ENCODE results near the gene VAV2. TPM values are rescaled to one million over a fixed set of nuclear protein-coding genes. Genes with fewer than 3 reads are reported as not detected.

Gene VAV2
- total RNA-seq, 3 donors from 2014 or later, result 29.4 to 34.8 (median 34.5) TPM

DNA sequence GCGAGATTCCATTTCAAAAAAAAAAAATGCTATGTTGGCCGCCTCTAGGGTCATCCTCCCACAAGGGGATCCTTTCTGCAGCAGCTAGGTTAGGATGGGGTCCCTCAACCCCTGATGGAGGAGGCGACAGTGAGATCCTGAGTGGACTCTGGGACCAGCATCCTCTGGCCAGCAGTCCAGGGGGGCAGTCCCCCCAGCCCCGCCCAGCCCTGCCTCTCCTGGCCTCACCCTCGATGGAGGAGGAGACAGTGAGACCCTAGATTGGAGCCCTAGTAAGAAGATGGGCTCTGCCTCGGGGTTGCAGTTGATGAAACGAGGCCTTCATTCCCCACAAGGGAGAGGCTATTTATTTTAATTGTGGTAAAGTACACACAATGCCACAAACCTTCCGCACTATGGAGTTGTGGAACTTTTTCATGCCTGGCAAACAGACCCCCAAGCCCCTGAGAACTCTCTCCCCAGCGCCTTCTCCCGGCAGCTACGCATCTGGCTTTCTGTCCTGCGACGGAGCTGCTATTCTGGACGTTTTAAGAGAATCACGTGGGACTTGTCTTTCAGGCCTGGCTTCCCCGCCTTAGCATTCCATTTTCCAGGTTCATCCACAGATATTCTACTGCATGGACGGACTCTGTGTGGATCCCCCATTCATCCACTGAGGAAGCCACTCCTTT, 15.8 kb downstream of the VAV2 start:
- ATAC-seq, result no peak
- peak in 1 of 3 donors; percentile 34 for DNase-seq
- intact Hi-C loops (cut with DNase I, micrococcal nuclease), result no loop called here
- TF ChIP-seq CTCF (IDR thresholded peaks at IDR 0.05), result no peak
- H3K36me3 ChIP-seq (ENCODE audit: low read depth), result no peaks in the 10 kb centered on the region
- H3K4me1 ChIP-seq (ENCODE audit: low read depth), result peaks cover 27% of the 10 kb centered on the region
- no peaks in the 10 kb centered on the region for H3K9me3 ChIP-seq
- H3K4me3 ChIP-seq, result no peak overlapping the region

- Histone ChIP-seq H3K36me3 (ENCODE audit: low read depth) (no peaks in the 10 kb centered on the region), H3K4me1 (ENCODE audit: low read depth) (peaks cover 32% of the 10 kb centered on the region), H3K4me3 (no peak overlapping the region), H3K9me3 (no peaks in the 10 kb centered on the region)
- DNase-seq, result no peak
- no peak for ATAC-seq
- no peak for TF ChIP-seq CTCF (IDR thresholded peaks at IDR 0.05)
- intact Hi-C loops (cut with DNase I, micrococcal nuclease), result no loop called here
Measured at GRCh38 chr9:133975511-133975910, 16.6 kb downstream of the VAV2 start.

DNA sequence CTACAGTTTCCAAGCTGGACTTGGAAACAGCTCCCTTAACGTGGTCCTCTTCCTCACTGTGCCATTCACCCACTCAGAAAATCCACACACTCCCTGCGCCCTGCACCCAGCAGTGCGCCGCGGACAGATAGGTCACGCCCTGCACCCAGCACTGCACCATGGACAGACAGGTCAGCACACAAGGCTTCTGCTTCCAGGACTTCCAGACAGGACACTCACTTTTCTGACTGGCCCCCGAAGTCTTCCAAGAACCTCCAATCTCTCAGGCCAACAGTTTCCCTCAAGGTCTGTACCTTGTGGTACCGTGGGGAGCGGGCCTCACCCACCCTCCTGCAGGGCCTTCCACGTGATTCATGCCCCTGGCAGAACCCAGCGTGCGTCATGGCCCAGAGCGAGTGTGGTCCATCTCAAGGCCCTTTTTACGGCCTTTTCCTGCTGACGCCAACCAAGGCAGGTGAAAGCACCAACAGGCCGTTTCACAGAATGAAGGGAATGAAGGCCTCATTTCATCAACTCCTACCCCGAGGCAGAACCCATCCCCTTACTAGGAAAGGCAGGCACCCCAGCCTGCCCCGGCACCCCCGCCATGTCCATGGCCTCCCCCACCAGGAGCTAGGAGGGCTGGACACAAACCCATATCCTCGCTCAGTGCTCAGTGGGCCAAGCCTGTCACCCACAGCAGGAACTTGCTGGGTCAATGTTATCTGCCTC, 17.3 kb downstream of the VAV2 start:
- Histone ChIP-seq H3K4me1 (ENCODE audit: low read depth) (peaks cover 32% of the 10 kb centered on the region), H3K9me3 (no peaks in the 10 kb centered on the region), H3K36me3 (ENCODE audit: low read depth) (no peaks in the 10 kb centered on the region), H3K4me3 (no peak overlapping the region)
- TF ChIP-seq CTCF (IDR thresholded peaks at IDR 0.05), result no peak
- DNase-seq (peak in 2 of 3 donors; percentile 23 to 32), ATAC-seq (no peak)
- intact Hi-C loops (cut with DNase I, micrococcal nuclease), result no loop called here

DNA sequence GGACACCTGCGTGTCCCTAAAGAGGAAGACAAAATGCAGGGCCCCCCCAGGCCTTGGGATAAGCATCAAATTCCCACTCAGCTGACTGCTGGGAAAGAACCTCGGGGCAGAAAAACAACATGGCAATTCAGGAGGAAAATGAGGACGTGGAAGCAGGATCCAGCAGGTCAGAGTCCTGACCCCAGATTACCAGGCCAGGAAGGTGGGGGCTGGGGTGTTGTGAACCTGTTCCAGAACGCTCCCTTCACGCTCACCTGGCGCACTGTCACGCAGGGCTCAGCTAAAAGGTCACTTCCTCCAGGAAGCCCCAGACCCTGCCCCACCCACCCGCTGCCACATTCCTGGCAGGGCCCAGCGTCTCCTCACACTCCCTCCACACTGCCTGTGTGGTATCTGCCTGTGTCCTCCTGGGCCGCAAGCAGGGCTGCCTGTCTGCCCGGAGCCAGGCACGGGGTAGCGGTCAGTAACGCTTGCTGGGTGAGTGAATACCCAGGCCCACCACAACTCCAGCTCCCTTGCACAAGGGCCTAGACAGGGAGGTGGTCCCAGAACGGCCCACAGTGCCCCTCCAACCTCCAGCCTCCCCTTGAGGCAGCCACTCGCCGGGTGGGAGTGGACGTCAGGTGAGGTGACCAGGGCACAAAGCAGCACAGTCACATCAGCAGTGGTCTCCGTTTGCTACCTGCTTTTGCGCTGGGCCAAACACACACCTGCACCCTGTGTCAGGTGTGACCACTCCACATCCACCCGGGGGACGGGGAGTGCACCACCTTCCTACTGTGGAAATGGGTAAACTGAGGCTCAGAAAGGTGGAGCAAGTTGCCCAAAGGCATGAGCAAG, 18.1 kb downstream of the VAV2 start:
- peak; percentile 66 for ATAC-seq

More for the DNA sequence above, 18.1 kb downstream of the VAV2 start:
- DNase-seq, result peak; percentile 60 to 83 (median 75)
- H3K4me3 ChIP-seq, result no peak overlapping the region
- peaks cover 32% of the 10 kb centered on the region for H3K4me1 ChIP-seq (ENCODE audit: low read depth)
- no peaks in the 10 kb centered on the region for H3K9me3 ChIP-seq
- TF ChIP-seq CTCF (IDR thresholded peaks at IDR 0.05), result no peak
- H3K36me3 ChIP-seq (ENCODE audit: low read depth), result no peaks in the 10 kb centered on the region
- intact Hi-C loops (cut with DNase I, micrococcal nuclease), result no loop called here
